CD8-positive, alpha-beta memory T cell (primary cell): ENCODE data around the gene RAD51B. TPM values are rescaled to one million over a fixed set of nuclear protein-coding genes. Genes with fewer than 3 reads are reported as not detected.
A peak's percentile ranks its signal among the peaks of the same experiment; 100 is the strongest.

Experiments
- CTCF ChIA-PET: fragments of 350-600 bp; sonication (Branson Sonifier 250); formaldehyde crosslinking; loops from one replicate; lab custom pipeline; 2021; ENCODE audit warnings: antibody characterized with exemption; lab: Charles Lee
- POLR2A ChIA-PET: fragments of 350-600 bp; sonication (Branson Sonifier 250); formaldehyde crosslinking; loops from one replicate; lab custom pipeline; 2021; ENCODE audit warnings: antibody characterized with exemption; lab: Charles Lee
- DNase-seq, 5 donors: peaks; one replicate each; pipeline versions ENCODE4 v3.0.0 to v3.0.0-alpha.2; 2020 to 2022; ENCODE audit warnings: mixed read lengths in 1 of 5
- H3K27ac ChIP-seq: one replicate; pipeline ENCODE4 v1.7.0; 2013; ENCODE audit warnings: low read depth, mild to moderate bottlenecking, low read length, moderate library complexity
- H3K27me3 ChIP-seq: 2 replicates; pipeline ENCODE4 v1.7.0; 2013; ENCODE audit warnings: low read length, mild to moderate bottlenecking; ENCODE audit not compliant: insufficient read depth, poor library complexity, severe bottlenecking
- H3K36me3 ChIP-seq: 2 replicates; pipeline ENCODE4 v1.7.0; 2013; ENCODE audit warnings: mild to moderate bottlenecking, low read length, moderate library complexity; ENCODE audit not compliant: insufficient read depth
- H3K4me1 ChIP-seq: 2 replicates; pipeline ENCODE4 v1.7.0; 2013; ENCODE audit warnings: mild to moderate bottlenecking, low read length, moderate library complexity; ENCODE audit not compliant: insufficient read depth
- H3K4me3 ChIP-seq: 2 replicates; pipeline ENCODE4 v1.7.0; 2013; ENCODE audit warnings: mild to moderate bottlenecking, low read length
- H3K9me3 ChIP-seq: 2 replicates; pipeline ENCODE4 v1.7.0; 2013; ENCODE audit warnings: mild to moderate bottlenecking, low read length
- H3K27ac Mint-ChIP-seq, 8 donors: one replicate each; pipeline ENCODE4 v1.8.0; 2020 to 2021; ENCODE audit warnings: mixed read lengths in 8 of 8, mild to moderate bottlenecking in 6 of 8, inconsistent platforms in 3 of 8, moderate library complexity in 3 of 8
- H3K27me3 Mint-ChIP-seq, 2 donors: one replicate each; pipeline ENCODE4 v1.8.0; 2020 to 2021; ENCODE audit warnings: mixed read lengths in 2 of 2, mild to moderate bottlenecking in 1 of 2, moderate library complexity in 1 of 2
- H3K36me3 Mint-ChIP-seq, 3 donors: one replicate each; pipeline ENCODE4 v1.8.0; 2020 to 2021; ENCODE audit warnings: mixed read lengths in 3 of 3, inconsistent platforms in 1 of 3, mild to moderate bottlenecking in 1 of 3
- H3K4me1 Mint-ChIP-seq, 3 donors: one replicate each; pipeline ENCODE4 v1.8.0; 2020 to 2021; ENCODE audit warnings: mixed read lengths in 3 of 3, inconsistent platforms in 1 of 3, mild to moderate bottlenecking in 1 of 3
- H3K4me3 Mint-ChIP-seq, 7 donors: one replicate each; pipeline ENCODE4 v1.8.0; 2020 to 2021; ENCODE audit warnings: mixed read lengths in 7 of 7, mild to moderate bottlenecking in 6 of 7, moderate library complexity in 4 of 7, inconsistent platforms in 2 of 7
- H3K9me3 Mint-ChIP-seq, 5 donors: one replicate each; pipeline ENCODE4 v1.8.0; 2020 to 2022; ENCODE audit warnings: mixed read lengths in 5 of 5, mild to moderate bottlenecking in 3 of 5, moderate library complexity in 2 of 5, inconsistent platforms in 1 of 5
- polyA plus RNA-seq: library from polyadenylated mRNA; unstranded; fragments of 300-500 nt; fragmentation: Illumina TruSeq; gene quantifications from one replicate; pipeline ENCODE4 v1.2.3, GENCODE V29; 2021
- total RNA-seq, 2 experiments: library from RNA; stranded (reverse); gene quantifications; one replicate each; pipeline ENCODE4 v1.2.3, GENCODE V29; 2021

The RAD51B gene
- total and polyA plus RNA-seq, 3 experiments from 2014 or later = 15.7 to 22.9 (median 17.4) TPM

GRCh38 chr14:68158640-68159039 lies 339.1 kb downstream of the RAD51B start:
- no peaks in the 10 kb centered on the region for H3K9me3 ChIP-seq
- DNase-seq = no peak
- no peaks in the 10 kb centered on the region for H3K4me1 Mint-ChIP-seq
- H3K4me3 ChIP-seq = no peak overlapping the region
- no peak overlapping the region for H3K27ac Mint-ChIP-seq
- peaks cover 0 to 2% (median 0%) of the 10 kb centered on the region in 5 donors for H3K9me3 Mint-ChIP-seq
- H3K36me3 Mint-ChIP-seq = peaks cover 3 to 9% (median 8%) of the 10 kb centered on the region in 3 donors
- peaks cover 0 to 1% of the 10 kb centered on the region in 2 donors for H3K27me3 Mint-ChIP-seq
- ChIA-PET POLR2A (no interaction called here), CTCF (no interaction called here)
- H3K4me1 ChIP-seq = no peaks in the 10 kb centered on the region
- no peak overlapping the region for H3K4me3 Mint-ChIP-seq
- no peaks in the 10 kb centered on the region for H3K27me3 ChIP-seq
- no peaks in the 10 kb centered on the region for H3K36me3 ChIP-seq
- H3K27ac ChIP-seq = no peak overlapping the region

- peaks cover 0 to 2% (median 0%) of the 10 kb centered on the region in 3 donors for H3K36me3 Mint-ChIP-seq
- no peak overlapping the region for H3K27ac Mint-ChIP-seq
- no peaks in the 10 kb centered on the region for H3K27me3 ChIP-seq
- H3K27ac ChIP-seq = no peak overlapping the region
- no peak overlapping the region for H3K4me3 ChIP-seq
- CTCF ChIA-PET = no interaction called here
- no peaks in the 10 kb centered on the region for H3K27me3 Mint-ChIP-seq
- POLR2A ChIA-PET = no interaction called here
- no peaks in the 10 kb centered on the region for H3K36me3 ChIP-seq
- H3K4me1 Mint-ChIP-seq = no peaks in the 10 kb centered on the region
- DNase-seq = no peak
- H3K9me3 ChIP-seq = no peaks in the 10 kb centered on the region
- peaks cover 0 to 2% (median 0%) of the 10 kb centered on the region in 5 donors for H3K9me3 Mint-ChIP-seq
- no peak overlapping the region for H3K4me3 Mint-ChIP-seq
- no peaks in the 10 kb centered on the region for H3K4me1 ChIP-seq
Measured at GRCh38 chr14:68159701-68160633, 340.4 kb downstream of the RAD51B start.

GRCh38 chr14:68160779-68161546 lies 341.4 kb downstream of the RAD51B start:
- CTCF ChIA-PET = no interaction called here
- H3K27ac Mint-ChIP-seq = no peak overlapping the region

GRCh38 chr14:68162887-68163286 lies 343.3 kb downstream of the RAD51B start:
- Mint-ChIP-seq H3K4me1 (no peaks in the 10 kb centered on the region), H3K27ac (no peak overlapping the region), H3K27me3 (no peaks in the 10 kb centered on the region), H3K36me3 (peaks cover 0 to 4% (median 0%) of the 10 kb centered on the region in 3 donors), H3K9me3 (no peaks in the 10 kb centered on the region), H3K4me3 (no peak overlapping the region)
- no peak overlapping the region for H3K4me3 ChIP-seq
- H3K4me1 ChIP-seq = no peaks in the 10 kb centered on the region
- CTCF ChIA-PET = no interaction called here
- no peaks in the 10 kb centered on the region for H3K9me3 ChIP-seq
- H3K27me3 ChIP-seq = no peaks in the 10 kb centered on the region
- no peaks in the 10 kb centered on the region for H3K36me3 ChIP-seq
- no peak for DNase-seq
- POLR2A ChIA-PET = no interaction called here
- H3K27ac ChIP-seq = no peak overlapping the region

More at GRCh38 chr14:68160779-68161546, 341.4 kb downstream of the RAD51B start:
- H3K27me3 ChIP-seq = no peaks in the 10 kb centered on the region
- Mint-ChIP-seq H3K4me1 (no peaks in the 10 kb centered on the region), H3K4me3 (no peak overlapping the region), H3K9me3 (peaks cover 0 to 2% (median 0%) of the 10 kb centered on the region in 5 donors), H3K36me3 (peaks cover 0 to 2% (median 0%) of the 10 kb centered on the region in 3 donors), H3K27me3 (no peaks in the 10 kb centered on the region)
- H3K36me3 ChIP-seq = no peaks in the 10 kb centered on the region
- H3K4me3 ChIP-seq = no peak overlapping the region
- H3K27ac ChIP-seq = no peak overlapping the region
- no peak for DNase-seq
- no peaks in the 10 kb centered on the region for H3K9me3 ChIP-seq
- POLR2A ChIA-PET = no interaction called here
- H3K4me1 ChIP-seq = no peaks in the 10 kb centered on the region

- H3K27me3 Mint-ChIP-seq = no peaks in the 10 kb centered on the region
- Histone ChIP-seq H3K27ac (no peak overlapping the region), H3K9me3 (no peaks in the 10 kb centered on the region), H3K27me3 (no peaks in the 10 kb centered on the region), H3K4me1 (no peaks in the 10 kb centered on the region), H3K36me3 (no peaks in the 10 kb centered on the region), H3K4me3 (no peak overlapping the region)
- no peak overlapping the region for H3K27ac Mint-ChIP-seq
- ChIA-PET CTCF (no interaction called here), POLR2A (no interaction called here)
- H3K36me3 Mint-ChIP-seq = peaks cover 0 to 4% (median 0%) of the 10 kb centered on the region in 3 donors
- no peaks in the 10 kb centered on the region for H3K4me1 Mint-ChIP-seq
- H3K4me3 Mint-ChIP-seq = no peak overlapping the region
- DNase-seq = no peak
- no peaks in the 10 kb centered on the region for H3K9me3 Mint-ChIP-seq
Measured at GRCh38 chr14:68164711-68165113, 345.1 kb downstream of the RAD51B start.

- no peaks in the 10 kb centered on the region for H3K36me3 ChIP-seq
- no peaks in the 10 kb centered on the region for H3K27me3 ChIP-seq
- H3K27ac ChIP-seq = no peak overlapping the region
- Mint-ChIP-seq H3K27me3 (no peaks in the 10 kb centered on the region), H3K9me3 (no peaks in the 10 kb centered on the region), H3K4me1 (no peaks in the 10 kb centered on the region), H3K27ac (peak overlapping the region in 1 of 8 donors; percentile 44), H3K4me3 (no peak overlapping the region), H3K36me3 (peaks cover 0 to 4% (median 0%) of the 10 kb centered on the region in 3 donors)
- no peaks in the 10 kb centered on the region for H3K9me3 ChIP-seq
- ChIA-PET POLR2A (no interaction called here), CTCF (no interaction called here)
- no peak for DNase-seq
- H3K4me3 ChIP-seq = no peak overlapping the region
- no peaks in the 10 kb centered on the region for H3K4me1 ChIP-seq
Measured at GRCh38 chr14:68165274-68165843, 345.8 kb downstream of the RAD51B start.

- CTCF ChIA-PET = no interaction called here
- Mint-ChIP-seq H3K9me3 (no peaks in the 10 kb centered on the region), H3K36me3 (peaks cover 0 to 5% (median 1%) of the 10 kb centered on the region in 3 donors), H3K27ac (no peak overlapping the region), H3K4me3 (no peak overlapping the region), H3K4me1 (no peaks in the 10 kb centered on the region), H3K27me3 (no peaks in the 10 kb centered on the region)
- POLR2A ChIA-PET = no interaction called here
- H3K36me3 ChIP-seq = no peaks in the 10 kb centered on the region
- H3K27me3 ChIP-seq = no peaks in the 10 kb centered on the region
- no peak overlapping the region for H3K27ac ChIP-seq
- no peak overlapping the region for H3K4me3 ChIP-seq
- no peaks in the 10 kb centered on the region for H3K4me1 ChIP-seq
- H3K9me3 ChIP-seq = no peaks in the 10 kb centered on the region
- no peak for DNase-seq
Measured at GRCh38 chr14:68166731-68167382, 347.3 kb downstream of the RAD51B start.
